Measurements from ENCODE around the gene SYPL2. TPM values are rescaled to one million over a fixed set of nuclear protein-coding genes. Genes with fewer than 3 reads are reported as not detected.
"Not testable (repeated sequence)": the region's sequence is repeated elsewhere in the genome, so short reads cannot be mapped to it uniquely, and the experiment has no call there.

Gene SYPL2
- total RNA-seq, 1 experiment from 2014 or later: 0.96 TPM

GRCh38 chr1:109470245-109470644 is 3.9 kb downstream of the SYPL2 start:
- DNase-seq (ENCODE audit: low read depth): no peak

- DNase-seq (ENCODE audit: low read depth): no peak
Observed at GRCh38 chr1:109472779-109473178, 6.4 kb downstream of the SYPL2 start.

GRCh38 chr1:109473284-109474057 is 7.1 kb downstream of the SYPL2 start:
- DNase-seq (ENCODE audit: low read depth): not testable (repeated sequence)

- DNase-seq (ENCODE audit: low read depth): no peak
Observed at GRCh38 chr1:109474697-109475096, 8.4 kb downstream of the SYPL2 start.

GRCh38 chr1:109475261-109475660 is 8.9 kb downstream of the SYPL2 start:
- no peak for DNase-seq (ENCODE audit: low read depth)

DNA sequence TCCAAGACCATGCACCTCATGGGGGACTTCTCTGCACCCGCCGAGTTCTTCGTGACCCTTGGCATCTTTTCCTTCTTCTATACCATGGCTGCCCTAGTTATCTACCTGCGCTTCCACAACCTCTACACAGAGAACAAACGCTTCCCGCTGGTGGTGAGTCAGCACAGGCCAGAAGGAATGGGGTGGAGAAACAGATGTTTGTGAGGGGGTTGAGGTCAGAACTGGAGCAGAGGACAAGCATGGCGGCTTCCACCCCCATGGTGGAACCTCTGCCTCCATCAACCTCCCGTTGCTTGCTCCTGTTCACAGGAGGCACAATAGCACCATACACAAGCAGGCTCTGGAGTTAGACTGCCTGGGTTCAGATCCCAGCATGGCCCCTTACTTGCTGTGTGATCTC is 10.5 kb downstream of the SYPL2 start:
- no peak for DNase-seq (ENCODE audit: low read depth)

- peak; percentile 21 for DNase-seq (ENCODE audit: low read depth)
Observed at GRCh38 chr1:109477821-109478220, 11.5 kb downstream of the SYPL2 start.

GRCh38 chr1:109478806-109479205 is 12.5 kb downstream of the SYPL2 start:
- no peak for DNase-seq (ENCODE audit: low read depth)

DNA sequence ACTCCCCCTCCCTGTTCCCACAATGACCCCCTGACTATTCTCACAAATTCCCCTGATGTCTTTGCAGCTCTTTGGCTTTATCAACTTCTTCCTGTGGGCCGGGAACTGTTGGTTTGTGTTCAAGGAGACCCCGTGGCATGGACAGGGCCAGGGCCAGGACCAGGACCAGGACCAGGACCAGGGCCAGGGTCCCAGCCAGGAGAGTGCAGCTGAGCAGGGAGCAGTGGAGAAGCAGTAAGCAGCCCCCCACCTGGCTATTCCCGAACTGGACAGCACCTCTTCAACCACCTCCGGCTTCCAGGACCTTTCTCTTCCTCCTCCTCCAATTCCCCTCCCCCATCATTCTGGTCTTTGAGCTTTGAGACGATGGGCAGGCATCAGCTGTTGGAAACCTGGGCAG is 13.0 kb downstream of the SYPL2 start:
- no peak for DNase-seq (ENCODE audit: low read depth)

- DNase-seq (ENCODE audit: low read depth): no peak
Observed at GRCh38 chr1:109479901-109480300, 13.6 kb downstream of the SYPL2 start.

DNA sequence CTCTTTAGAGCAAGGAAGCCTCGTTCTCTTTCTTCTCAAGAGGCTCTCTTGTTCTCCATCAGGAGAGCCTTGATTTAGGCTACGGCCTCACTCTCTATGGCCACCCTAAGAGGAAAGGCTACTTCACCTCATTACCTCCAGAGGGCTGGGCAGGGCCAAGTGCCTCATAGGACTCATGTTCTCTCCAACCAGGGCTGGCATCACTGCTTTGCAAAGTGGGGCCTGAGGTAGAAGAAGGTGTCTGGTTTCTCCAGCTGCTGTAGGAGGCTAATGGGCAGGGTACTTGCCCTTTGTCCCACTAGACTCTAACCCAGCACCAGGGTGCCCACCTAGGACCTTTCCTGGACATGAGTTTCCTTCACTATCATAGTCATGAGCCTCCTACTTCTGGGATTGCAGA is 15.3 kb downstream of the SYPL2 start:
- no peak for DNase-seq (ENCODE audit: low read depth)

DNA sequence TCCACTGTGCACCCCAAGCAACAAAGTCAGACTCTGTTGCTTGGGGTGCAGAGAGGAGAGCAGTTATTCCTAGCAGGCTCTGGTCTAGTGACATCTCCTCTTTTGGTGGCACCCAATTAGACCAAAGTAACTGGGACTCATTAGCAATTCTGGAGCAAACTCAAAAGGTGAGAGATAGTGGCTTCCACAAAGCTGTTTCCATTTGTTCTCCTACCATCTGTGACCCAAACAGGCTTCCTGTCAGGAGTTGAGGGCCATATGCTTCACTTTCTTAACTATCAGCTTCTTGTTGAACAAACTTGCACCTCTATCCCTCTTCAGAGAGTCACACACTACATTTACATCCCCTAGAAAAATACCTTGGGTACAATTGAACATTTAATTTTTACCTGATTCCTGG is 15.9 kb downstream of the SYPL2 start:
- no peak for DNase-seq (ENCODE audit: low read depth)

DNA sequence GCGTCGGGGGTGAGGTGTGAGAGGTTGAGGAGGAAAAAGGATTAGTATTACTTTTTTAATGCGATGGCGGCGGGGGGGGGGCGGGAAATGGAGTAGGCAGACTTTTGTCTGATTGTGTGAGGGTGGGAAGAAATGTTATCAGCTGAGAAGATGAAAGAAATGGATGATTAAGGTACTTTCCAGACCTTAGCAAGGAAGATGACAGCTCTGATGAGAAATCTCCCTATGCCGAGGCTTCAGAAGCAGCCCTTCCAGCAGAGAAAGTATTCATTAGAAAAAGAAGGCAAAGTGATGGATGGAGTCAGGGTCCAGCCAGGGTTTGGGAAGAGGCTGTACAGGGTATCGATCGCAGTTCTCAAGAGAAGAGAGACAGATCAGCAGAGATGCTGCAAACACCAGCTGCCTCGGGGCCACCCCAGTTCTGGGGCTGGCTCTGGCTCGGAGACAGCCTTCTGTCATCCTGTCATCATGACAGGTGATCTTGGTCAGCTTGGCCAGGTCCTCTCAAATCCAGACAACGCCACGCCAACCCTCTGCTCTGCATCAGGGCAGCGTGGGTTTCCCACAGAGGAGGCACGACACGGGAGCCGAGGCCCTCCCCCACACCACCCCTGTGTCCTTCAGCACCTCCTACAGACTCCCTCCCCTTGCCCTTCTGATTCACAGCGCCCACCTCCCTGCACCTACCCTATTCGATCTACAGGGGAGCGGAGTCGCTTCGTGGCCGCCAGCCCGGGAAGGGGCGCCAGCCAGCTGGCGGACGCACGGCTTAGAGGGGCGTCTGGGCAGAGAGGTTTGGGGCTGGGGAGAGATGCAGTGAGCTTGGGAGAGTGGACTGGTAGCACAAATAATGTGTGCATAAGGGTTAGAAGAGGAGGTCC is 16.7 kb downstream of the SYPL2 start:
- peak; percentile 18 for DNase-seq (ENCODE audit: low read depth)

- peak; percentile 87 for DNase-seq (ENCODE audit: low read depth)
Observed at GRCh38 chr1:109483672-109484518, 17.5 kb downstream of the SYPL2 start, which contains the start of gene ATXN7L2. TSS of gene ATXN7L2 (plus strand) at chr1:109483905. CDS start at chr1:109483954, 49 bp downstream.

DNA sequence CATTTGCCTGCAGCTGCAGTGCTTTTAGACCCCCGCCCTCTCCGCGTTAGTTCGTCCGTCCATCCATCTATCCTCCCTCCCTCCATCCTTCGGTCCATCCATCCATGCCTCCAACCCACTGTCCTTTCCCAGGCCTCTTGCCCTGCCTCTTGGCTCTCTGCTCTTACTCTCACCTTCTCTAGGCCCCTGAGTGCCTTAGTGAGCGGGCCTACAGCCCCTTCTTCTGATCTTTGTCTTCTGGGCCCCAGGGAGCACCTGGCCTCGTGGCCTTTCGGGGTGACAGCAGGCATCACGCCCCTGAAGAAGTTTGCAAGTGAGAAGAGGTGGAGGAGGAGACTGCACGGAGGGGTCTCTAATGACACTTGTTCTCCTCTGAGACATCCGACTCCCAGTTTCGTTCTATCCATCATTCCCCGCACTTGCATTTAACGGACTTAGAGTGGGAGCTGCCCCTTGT is 18.2 kb downstream of the SYPL2 start:
- DNase-seq (ENCODE audit: low read depth): no peak

DNA sequence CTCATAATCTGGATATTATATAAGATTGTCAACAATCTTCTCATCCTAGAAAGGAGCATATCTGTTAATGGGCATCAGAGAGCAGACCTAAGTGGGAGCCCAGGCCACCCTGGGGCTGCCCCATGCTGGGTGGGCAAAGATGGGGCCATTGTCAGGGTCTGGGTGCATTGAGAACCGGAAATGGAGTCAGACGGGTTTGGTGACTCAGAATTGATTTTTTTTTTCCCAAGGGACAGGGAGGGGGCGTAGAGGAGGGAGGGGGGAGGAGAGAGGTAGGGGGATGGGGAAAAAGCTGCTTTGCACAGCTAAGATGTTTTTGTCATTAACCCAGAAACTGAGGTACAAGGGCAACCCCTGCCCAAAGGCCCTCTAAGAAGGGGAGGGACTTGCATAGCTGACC is 18.7 kb downstream of the SYPL2 start:
- no peak for DNase-seq (ENCODE audit: low read depth)

- no peak for DNase-seq (ENCODE audit: low read depth)
Observed at GRCh38 chr1:109487261-109487660, 20.9 kb downstream of the SYPL2 start.

- no peak for DNase-seq (ENCODE audit: low read depth)
Observed at GRCh38 chr1:109488201-109488600, 21.9 kb downstream of the SYPL2 start.

GRCh38 chr1:109488696-109489095 is 22.4 kb downstream of the SYPL2 start:
- no peak for DNase-seq (ENCODE audit: low read depth)

DNA sequence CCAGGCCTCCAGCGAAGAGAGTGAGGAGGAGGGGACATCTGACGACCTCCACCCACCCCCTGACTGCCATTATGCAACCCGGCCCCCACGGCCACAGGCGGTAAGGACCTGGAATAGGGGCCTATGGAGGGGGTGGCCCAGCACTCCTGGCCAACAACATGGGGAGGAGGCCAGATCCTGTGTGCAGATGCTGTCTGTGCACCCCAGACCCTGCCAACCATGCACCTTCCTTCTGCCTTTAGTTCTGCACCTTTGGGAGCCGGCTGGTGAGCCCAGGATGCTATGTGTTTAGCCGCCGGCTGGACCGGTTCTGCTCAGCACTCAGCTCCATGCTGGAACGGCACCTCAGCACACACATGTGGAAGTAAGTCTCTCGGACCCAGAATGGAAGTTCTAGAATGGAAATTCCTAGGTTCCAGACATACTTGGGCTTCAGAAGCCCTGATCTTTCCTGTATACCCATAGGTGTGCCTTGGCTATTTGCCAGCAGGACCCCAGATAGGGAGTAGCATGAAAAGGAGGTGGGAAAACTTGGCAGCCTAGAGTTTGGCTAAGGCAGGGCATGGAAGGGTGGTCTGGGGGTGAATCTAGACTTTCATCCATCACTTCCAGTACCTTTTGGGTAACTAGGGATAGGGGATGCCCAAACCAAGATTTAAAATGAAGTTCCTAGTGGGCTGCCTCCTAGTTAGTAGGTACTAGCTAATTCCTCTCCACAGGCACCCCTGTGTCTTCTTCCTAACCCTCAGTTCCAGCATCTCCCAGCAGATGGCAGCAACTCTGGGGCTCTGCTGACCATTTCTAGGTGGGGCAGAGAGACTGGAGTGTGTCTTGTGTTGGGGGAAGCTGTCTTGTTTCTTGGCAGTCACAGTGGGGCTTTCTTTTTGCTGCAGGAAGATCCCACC is 23.9 kb downstream of the SYPL2 start:
- peak; percentile 62 for DNase-seq (ENCODE audit: low read depth)

- DNase-seq (ENCODE audit: low read depth): no peak
Observed at GRCh38 chr1:109490934-109491302, 24.6 kb downstream of the SYPL2 start.

Data from RPMI7951 (cell line).